SU-DHL-6 (cell line): ENCODE data around the gene COL4A1.

Experiments used
- H2AFZ ChIP-seq: fragments of 200-600 bp; sonication (generic); 2 replicates; pipeline ENCODE4 v1.6.1; 2014; ENCODE audit warnings: low read depth, mild to moderate bottlenecking, moderate library complexity, mixed read lengths, antibody characterized with exemption, low read length; ENCODE audit not compliant: severe bottlenecking
- H3F3A ChIP-seq: fragments of 200-600 bp; shearing (Covaris generic); 2 replicates; pipeline ENCODE4 v1.6.0; 2016; ENCODE audit warnings: antibody characterized with exemption, mild to moderate bottlenecking; ENCODE audit not compliant: insufficient read depth
- H3K27ac ChIP-seq: fragments of 200-600 bp; sonication (generic); 2 replicates; pipeline ENCODE4 v1.5.1; 2016; ENCODE audit warnings: low read depth, mild to moderate bottlenecking, low read length, moderate library complexity, mixed read lengths
- H3K27me3 ChIP-seq: fragments of 200-600 bp; sonication (generic), shearing (Covaris generic); 2 replicates; pipeline ENCODE4 v1.6.0; 2014; ENCODE audit warnings: mild to moderate bottlenecking, low read length
- H3K36me3 ChIP-seq: fragments of 200-600 bp; sonication (generic); 2 replicates; pipeline ENCODE4 v1.6.1; 2014; ENCODE audit warnings: mild to moderate bottlenecking, low read length, mixed read lengths
- H3K4me2 ChIP-seq: fragments of 300-600, 200-600 bp; shearing (Covaris generic), sonication (generic); 2 replicates; pipeline ENCODE4 v1.6.0; 2014; ENCODE audit warnings: low read length, low read depth, mild to moderate bottlenecking; ENCODE audit not compliant: poor library complexity, severe bottlenecking
- H3K4me3 ChIP-seq: fragments of 200-600 bp; sonication (generic); 2 replicates; pipeline ENCODE4 v1.5.1; 2014; ENCODE audit warnings: antibody characterized with exemption, low read length, mild to moderate bottlenecking, mixed read lengths; ENCODE audit not compliant: insufficient read depth, poor library complexity, severe bottlenecking
- H3K79me2 ChIP-seq: fragments of 200-600 bp; sonication (generic); 2 replicates; pipeline ENCODE4 v1.6.1; 2014; ENCODE audit warnings: mild to moderate bottlenecking, low read length, moderate library complexity; ENCODE audit not compliant: insufficient read depth
- H3K9ac ChIP-seq: fragments of 200-600 bp; sonication (generic); 2 replicates; pipeline ENCODE4 v1.7.0; 2014; ENCODE audit warnings: mild to moderate bottlenecking, low read length
- H3K9me2 ChIP-seq: fragments of 200-600 bp; sonication (generic); replicated peaks from 2 replicates; pipeline ENCODE4 v1.6.1; 2014; ENCODE audit warnings: low read length; ENCODE audit not compliant: insufficient read depth
- H3K9me3 ChIP-seq: fragments of 200-600 bp; sonication (generic); 2 replicates; pipeline ENCODE4 v1.6.1; 2014; ENCODE audit warnings: low read length, mixed read lengths; ENCODE audit not compliant: insufficient read depth
- H4K20me1 ChIP-seq: fragments of 200-600 bp; sonication (generic); 2 replicates; pipeline ENCODE4 v1.6.1; 2014; ENCODE audit warnings: low read depth, mild to moderate bottlenecking, antibody characterized with exemption, low read length, moderate library complexity, mixed read lengths
- CTCF ChIP-seq: fragments of 200-600 bp; sonication (generic); IDR thresholded peaks from one replicate; pipeline ENCODE4 v1.5.1; 2017; ENCODE audit warnings: antibody characterized with exemption, mild to moderate bottlenecking, low read length, moderate library complexity; ENCODE audit not compliant: insufficient read depth, poor library complexity, severe bottlenecking
- EZH2phosphoT487 ChIP-seq: fragments of 200-600 bp; sonication (generic), shearing (Covaris generic); conservative IDR thresholded peaks from 2 replicates; pipeline ENCODE4 v1.6.1; 2018; ENCODE audit warnings: mild to moderate bottlenecking, antibody characterized with exemption, low read length, moderate library complexity, mixed read lengths

COL4A1 gene

GRCh38 chr13:110134801-110135200 lies 172.2 kb downstream of the COL4A1 start:
- Histone ChIP-seq H2AFZ (no peak overlapping the region), H3K27ac (no peak overlapping the region), H3K4me2 (no peak overlapping the region), H3K9ac (no peak overlapping the region), H3K9me3 (no peaks in the 10 kb centered on the region), H3K27me3 (no peaks in the 10 kb centered on the region), H3K36me3 (no peaks in the 10 kb centered on the region), H3F3A (no peaks in the 10 kb centered on the region), H4K20me1 (no peaks in the 10 kb centered on the region), H3K4me3 (no peak overlapping the region), H3K9me2 (no peaks in the 10 kb centered on the region), H3K79me2 (no peaks in the 10 kb centered on the region)
- TF ChIP-seq CTCF = no peak
- no peak for TF ChIP-seq EZH2phosphoT487

- H2AFZ ChIP-seq = no peak overlapping the region
- H3K9me2 ChIP-seq = no peaks in the 10 kb centered on the region
- H3K79me2 ChIP-seq = no peaks in the 10 kb centered on the region
- TF ChIP-seq EZH2phosphoT487 (no peak), CTCF (no peak)
- H3K4me2 ChIP-seq = no peak overlapping the region
- H3K4me3 ChIP-seq = no peak overlapping the region
- H3F3A ChIP-seq = no peaks in the 10 kb centered on the region
- no peak overlapping the region for H3K9ac ChIP-seq
- no peaks in the 10 kb centered on the region for H4K20me1 ChIP-seq
- no peaks in the 10 kb centered on the region for H3K9me3 ChIP-seq
- H3K27ac ChIP-seq = no peak overlapping the region
- no peaks in the 10 kb centered on the region for H3K27me3 ChIP-seq
- H3K36me3 ChIP-seq = no peaks in the 10 kb centered on the region
Observed at GRCh38 chr13:110133425-110134235, 173.3 kb downstream of the COL4A1 start.

GRCh38 chr13:110132225-110132982 lies 174.6 kb downstream of the COL4A1 start:
- Histone ChIP-seq H3K4me2 (no peak overlapping the region), H3K9me3 (no peaks in the 10 kb centered on the region), H3K36me3 (no peaks in the 10 kb centered on the region), H2AFZ (no peak overlapping the region), H4K20me1 (no peaks in the 10 kb centered on the region), H3K79me2 (no peaks in the 10 kb centered on the region), H3F3A (no peaks in the 10 kb centered on the region), H3K9ac (no peak overlapping the region), H3K27me3 (no peaks in the 10 kb centered on the region), H3K27ac (no peak overlapping the region), H3K9me2 (no peaks in the 10 kb centered on the region), H3K4me3 (no peak overlapping the region)
- no peak for TF ChIP-seq CTCF
- TF ChIP-seq EZH2phosphoT487 = no peak
